KMS-11 (cell line): ENCODE data around the gene KIF12.

Experiments used
- H2AFZ ChIP-seq: fragments of 200-600 bp; sonication (generic); 2 replicates; pipeline ENCODE4 v1.6.1; 2016; ENCODE audit warnings: antibody characterized with exemption, mixed run types, low read depth
- H3K27ac ChIP-seq: fragments of 200-600 bp; sonication (generic); 2 replicates; pipeline ENCODE4 v1.6.1; 2016; ENCODE audit warnings: mild to moderate bottlenecking, mixed run types
- H3K27me3 ChIP-seq: fragments of 200-600 bp; sonication (generic); 2 replicates; pipeline ENCODE4 v1.6.1; 2017; ENCODE audit warnings: mild to moderate bottlenecking, low read depth, mixed run types, moderate library complexity; ENCODE audit not compliant: insufficient read depth
- H3K36me3 ChIP-seq: fragments of 200-600 bp; sonication (generic); 2 replicates; pipeline ENCODE4 v1.6.1; 2017; ENCODE audit warnings: mild to moderate bottlenecking, mixed run types; ENCODE audit not compliant: insufficient read depth
- H3K4me1 ChIP-seq: fragments of 200-600 bp; sonication (generic); 2 replicates; pipeline ENCODE4 v1.6.1; 2016; ENCODE audit warnings: mild to moderate bottlenecking, low read depth, mixed run types; ENCODE audit not compliant: poor library complexity, severe bottlenecking
- H3K4me2 ChIP-seq: fragments of 200-600 bp; sonication (generic); 2 replicates; pipeline ENCODE4 v1.7.0; 2016; ENCODE audit warnings: mild to moderate bottlenecking, mixed run types
- H3K4me3 ChIP-seq: fragments of 200-600 bp; sonication (generic); IDR thresholded peaks from 2 replicates; pipeline ENCODE4 v1.6.1; 2017; ENCODE audit warnings: low read depth, low read length, mixed read lengths; ENCODE audit not compliant: insufficient read depth
- H3K79me2 ChIP-seq: fragments of 200-600 bp; sonication (generic); 2 replicates; pipeline ENCODE4 v1.6.1; 2016; ENCODE audit warnings: low read depth, mixed run types; ENCODE audit not compliant: insufficient read depth
- H3K9ac ChIP-seq: fragments of 200-600 bp; sonication (generic); 2 replicates; pipeline ENCODE4 v1.6.1; 2016; ENCODE audit warnings: mild to moderate bottlenecking, mixed run types
- H4K20me1 ChIP-seq: fragments of 200-600 bp; sonication (generic); 2 replicates; pipeline ENCODE4 v1.6.1; 2016; ENCODE audit warnings: mild to moderate bottlenecking, mixed run types; ENCODE audit not compliant: insufficient read depth
- CTCF ChIP-seq: fragments of 200-600 bp; sonication (generic); conservative IDR thresholded peaks from 2 replicates; pipeline ENCODE4 v1.6.1; 2017; ENCODE audit warnings: low read depth, mild to moderate bottlenecking, antibody characterized with exemption, low read length, moderate library complexity, mixed read lengths

KIF12 gene

GRCh38 chr9:114114364-114114763 lies 15.3 kb upstream of the KIF12 start:
- no peak overlapping the region for H3K9ac ChIP-seq
- H3K4me3 ChIP-seq: no peak overlapping the region
- no peaks in the 10 kb centered on the region for H3K79me2 ChIP-seq
- H4K20me1 ChIP-seq: no peaks in the 10 kb centered on the region
- H3K27ac ChIP-seq: no peak overlapping the region
- no peaks in the 10 kb centered on the region for H3K27me3 ChIP-seq
- no peak overlapping the region for H2AFZ ChIP-seq
- H3K36me3 ChIP-seq: no peaks in the 10 kb centered on the region
- no peak overlapping the region for H3K4me2 ChIP-seq
- no peak for TF ChIP-seq CTCF
- no peaks in the 10 kb centered on the region for H3K4me1 ChIP-seq

DNA sequence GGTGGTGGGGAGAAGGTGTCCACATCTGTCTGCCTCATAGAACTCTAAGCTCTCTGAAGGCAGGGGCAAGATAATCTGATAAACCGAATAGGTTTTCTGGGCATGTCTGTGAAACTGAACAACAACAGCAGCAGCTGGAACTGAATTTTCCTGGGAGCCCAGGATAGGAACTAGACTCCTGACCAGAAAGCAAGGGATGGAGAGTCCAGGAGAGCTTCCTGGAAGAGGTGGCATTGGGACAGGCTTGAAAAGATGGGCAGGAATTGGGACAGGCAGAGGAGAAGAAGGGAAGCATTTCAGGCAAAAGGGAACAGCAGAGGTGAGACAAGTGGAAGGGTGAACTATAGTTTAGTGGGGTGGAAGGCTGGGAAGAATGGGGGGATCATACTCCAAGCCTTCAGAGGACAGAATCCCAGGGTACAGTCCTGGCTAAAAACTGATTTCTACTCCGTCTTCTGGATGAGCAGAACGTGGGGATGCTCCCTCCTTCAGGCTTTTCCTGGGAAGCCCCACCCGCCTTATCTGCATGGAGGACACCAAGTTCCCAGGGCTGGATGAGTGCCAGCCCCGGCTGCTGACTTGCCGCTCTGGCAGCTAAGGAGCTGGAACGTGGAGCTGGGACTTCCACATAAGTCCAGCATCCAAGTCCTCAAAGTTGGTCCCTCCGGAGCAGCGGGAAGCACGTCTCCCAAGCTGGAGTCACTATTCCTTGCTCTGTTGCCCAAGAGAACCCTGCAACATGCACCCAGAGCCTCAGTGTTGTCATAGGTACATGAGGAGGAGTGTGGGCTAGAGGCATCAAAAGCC lies 13.9 kb upstream of the KIF12 start:
- H4K20me1 ChIP-seq: no peaks in the 10 kb centered on the region
- H3K4me2 ChIP-seq: no peak overlapping the region
- no peaks in the 10 kb centered on the region for H3K27me3 ChIP-seq
- no peak for TF ChIP-seq CTCF
- no peaks in the 10 kb centered on the region for H3K79me2 ChIP-seq
- no peaks in the 10 kb centered on the region for H3K36me3 ChIP-seq
- H2AFZ ChIP-seq: no peak overlapping the region
- no peak overlapping the region for H3K4me3 ChIP-seq
- no peak overlapping the region for H3K27ac ChIP-seq
- H3K4me1 ChIP-seq: no peaks in the 10 kb centered on the region
- no peak overlapping the region for H3K9ac ChIP-seq

GRCh38 chr9:114112325-114112724 lies 13.2 kb upstream of the KIF12 start:
- no peak for TF ChIP-seq CTCF
- Histone ChIP-seq H3K27ac (no peak overlapping the region), H3K4me3 (no peak overlapping the region), H2AFZ (no peak overlapping the region), H3K36me3 (no peaks in the 10 kb centered on the region), H3K27me3 (no peaks in the 10 kb centered on the region), H3K79me2 (no peaks in the 10 kb centered on the region), H3K9ac (no peak overlapping the region), H3K4me1 (no peaks in the 10 kb centered on the region), H3K4me2 (no peak overlapping the region), H4K20me1 (no peaks in the 10 kb centered on the region)

DNA sequence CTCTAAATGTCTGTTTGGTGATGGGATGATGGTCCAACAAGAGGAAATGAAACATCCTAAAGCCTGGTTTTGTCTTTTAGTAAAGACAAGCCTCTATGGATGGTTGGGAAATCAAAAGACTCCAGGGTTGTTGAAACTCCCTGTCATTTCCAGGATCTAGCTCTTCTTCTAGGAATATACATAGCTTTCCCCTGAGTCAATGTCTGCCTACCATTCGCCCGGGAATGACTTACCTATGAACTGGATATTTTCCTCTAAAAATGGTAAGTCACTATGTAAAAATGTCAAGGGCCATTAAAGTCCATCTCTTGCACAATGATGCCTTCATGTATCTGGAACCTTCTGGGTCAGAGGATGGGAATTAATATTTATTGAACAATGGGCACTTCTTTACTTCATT lies 11.1 kb upstream of the KIF12 start:
- Histone ChIP-seq H3K4me3 (no peak overlapping the region), H2AFZ (no peak overlapping the region), H3K27ac (no peak overlapping the region), H3K79me2 (no peaks in the 10 kb centered on the region), H3K4me1 (no peaks in the 10 kb centered on the region), H3K27me3 (no peaks in the 10 kb centered on the region), H4K20me1 (no peaks in the 10 kb centered on the region), H3K9ac (no peak overlapping the region), H3K4me2 (no peak overlapping the region), H3K36me3 (no peaks in the 10 kb centered on the region)
- TF ChIP-seq CTCF: no peak
